HCT116 (cell line): ENCODE data around the gene CX3CR1. TPM values are rescaled to one million over a fixed set of nuclear protein-coding genes. Genes with fewer than 3 reads are reported as not detected.

Experiments used
- ATAC-seq: fragments of 200-7000 bp; cut with Tn5 transposase; 2 replicates; pipeline ENCODE4 v1.9.1; 2020; ENCODE audit warnings: mild to moderate bottlenecking, moderate library complexity
- BruUV-seq: library from RNA; stranded (reverse); fragments of 400-500 nt; replicated peaks from 2 replicates; lab custom pipeline; 2021; lab: Mats Ljungman, UMichigan
- CTCF ChIA-PET: fragments of 300-600 bp; sonication (Branson Sonifier 250); formaldehyde crosslinking; loops from one replicate; lab custom pipeline; 2021; ENCODE audit warnings: antibody characterized with exemption; lab: Charles Lee
- POLR2A ChIA-PET: fragments of 300-600, 350-600 bp; sonication (Branson Sonifier 250); formaldehyde crosslinking; loops from one replicate; lab custom pipeline; 2021; ENCODE audit warnings: antibody characterized with exemption; lab: Charles Lee
- RAD21 ChIA-PET, 2 experiments: fragments of 300-600 bp; sonication (Branson Sonifier 250); formaldehyde crosslinking; loops; one replicate each; lab custom pipeline; 2023; ENCODE audit warnings: low total read pairs in 2 of 2; ENCODE audit not compliant: uncharacterized antibody in 2 of 2, unreplicated experiment in 2 of 2, low non-redundant PET in 1 of 2; lab: Charles Lee
- DNase-seq: peaks from one replicate; pipeline ENCODE4 v3.0.0-alpha.2; 2010; ENCODE audit warnings: low read depth, low spot score
- H2AFZ ChIP-seq: fragments of 200-600 bp; shearing (Covaris generic), sonication (generic); 2 replicates; pipeline ENCODE4 v1.6.1; 2017; ENCODE audit warnings: low read depth, mixed run types, mixed read lengths, antibody characterized with exemption, low read length; ENCODE audit not compliant: poor library complexity, severe bottlenecking
- H3K27ac ChIP-seq: 2 replicates; pipeline ENCODE4 v1.5.1; 2012; ENCODE audit warnings: low read depth, low read length
- H3K27me3 ChIP-seq: fragments of 200-600 bp; sonication (generic); 2 replicates; pipeline ENCODE4 v1.6.1; 2016; ENCODE audit warnings: mixed run types, low read length, mixed read lengths; ENCODE audit not compliant: insufficient read depth
- H3K36me3 ChIP-seq, 2 experiments: fragments of 200-500 bp in 1 of 2; fragments of 200-600 bp in 1 of 2; sonication (Bioruptor generic) in 1 of 2; sonication (generic) in 1 of 2; 2 replicates each; pipeline versions ENCODE4 v1.5.1 to v1.6.1; 2014 to 2016; ENCODE audit warnings: low read length in 2 of 2, inconsistent platforms in 1 of 2, mixed read lengths in 1 of 2, mixed run types in 1 of 2; ENCODE audit not compliant: insufficient read depth in 2 of 2, control insufficient read depth in 1 of 2
- H3K4me1 ChIP-seq, 2 experiments: fragments of 200-600 bp in 1 of 2; sonication (generic) in 1 of 2; 2 replicates each; pipeline versions ENCODE4 v1.5.1 to v1.6.1; 2012 to 2017; ENCODE audit warnings: low read length in 2 of 2, inconsistent platforms in 1 of 2, mild to moderate bottlenecking in 1 of 2, mixed read lengths in 1 of 2, mixed run types in 1 of 2, moderate library complexity in 1 of 2; ENCODE audit not compliant: insufficient read depth in 2 of 2, control insufficient read depth in 1 of 2
- H3K4me2 ChIP-seq: fragments of 200-600 bp; sonication (generic); 2 replicates; pipeline ENCODE4 v1.6.1; 2017; ENCODE audit warnings: mixed run types, low read length, mixed read lengths
- H3K4me3 ChIP-seq, 2 experiments: fragments of 200-600 bp in 1 of 2; sonication (generic) in 1 of 2; replicated peaks in 1 of 2; 2 replicates each; pipeline ENCODE4 v1.5.1; 2011 to 2016; ENCODE audit warnings: low read length in 2 of 2, control low read depth in 1 of 2, low read depth in 1 of 2, mild to moderate bottlenecking in 1 of 2, mixed read lengths in 1 of 2, mixed run types in 1 of 2
- H3K79me2 ChIP-seq: fragments of 200-600 bp; sonication (generic); 2 replicates; pipeline ENCODE4 v1.6.1; 2017; ENCODE audit warnings: mild to moderate bottlenecking, mixed run types, low read length, moderate library complexity, mixed read lengths; ENCODE audit not compliant: insufficient read depth
- H3K9ac ChIP-seq: fragments of 200-600 bp; sonication (generic); 2 replicates; pipeline ENCODE4 v1.6.1; 2016; ENCODE audit warnings: low read length, mixed read lengths
- H3K9me2 ChIP-seq: fragments of 200-600 bp; sonication (generic), shearing (Covaris generic); 2 replicates; pipeline ENCODE4 v1.6.1; 2017; ENCODE audit warnings: mixed run types, mild to moderate bottlenecking, moderate library complexity; ENCODE audit not compliant: insufficient read depth
- H3K9me3 ChIP-seq, 2 experiments: fragments of 200-500 bp in 1 of 2; fragments of 200-600 bp in 1 of 2; sonication (Bioruptor generic) in 1 of 2; sonication (generic) in 1 of 2; 2 replicates each; pipeline ENCODE4 v1.6.1; 2014 to 2017; ENCODE audit warnings: low read length in 2 of 2, mixed read lengths in 2 of 2, inconsistent platforms in 1 of 2, low read depth in 1 of 2, mild to moderate bottlenecking in 1 of 2, mixed run types in 1 of 2, moderate library complexity in 1 of 2; ENCODE audit not compliant: control insufficient read depth in 1 of 2, insufficient read depth in 1 of 2
- H4K20me1 ChIP-seq: fragments of 200-600 bp; sonication (generic), shearing (Covaris generic); 2 replicates; pipeline ENCODE4 v1.6.1; 2017; ENCODE audit warnings: mixed run types, mild to moderate bottlenecking, moderate library complexity; ENCODE audit not compliant: insufficient read depth
- CBX3 ChIP-seq: IDR thresholded peaks from 2 replicates; pipeline ENCODE4 v1.6.1; 2012; ENCODE audit warnings: low read depth
- CEBPB ChIP-seq: IDR thresholded peaks from 2 replicates; pipeline ENCODE4 v1.6.1; 2012; ENCODE audit warnings: low read depth
- CTCF ChIP-seq, 3 experiments: fragments of 200-600 bp in 1 of 3; sonication (generic) in 1 of 3; IDR thresholded peaks in 2 of 3; conservative IDR thresholded peaks in 1 of 3; 2 replicates each; pipeline ENCODE4 v1.5.1; 2012 to 2017; ENCODE audit warnings: low read depth in 2 of 3, low read length in 2 of 3, antibody characterized with exemption in 1 of 3, borderline replicate concordance in 1 of 3, control low read depth in 1 of 3, mild to moderate bottlenecking in 1 of 3, mixed read lengths in 1 of 3, mixed run types in 1 of 3, moderate library complexity in 1 of 3; ENCODE audit not compliant: insufficient read depth in 1 of 3
- EGR1 ChIP-seq: IDR thresholded peaks from 2 replicates; pipeline ENCODE4 v1.6.1; 2012; ENCODE audit warnings: low read depth
- ELF1 ChIP-seq: IDR thresholded peaks from 2 replicates; pipeline ENCODE4 v1.6.1; 2012; ENCODE audit warnings: low read depth, borderline replicate concordance
- EZH2 ChIP-seq: fragments of 200-600 bp; sonication (generic); IDR thresholded peaks from 2 replicates; pipeline ENCODE4 v1.6.1; 2017; ENCODE audit warnings: antibody characterized with exemption, mixed run types
- EZH2phosphoT487 ChIP-seq: fragments of 200-600 bp; IDR thresholded peaks from 2 replicates; pipeline ENCODE4 v1.6.1; 2018; ENCODE audit warnings: antibody characterized with exemption, borderline replicate concordance
- FOSL1 ChIP-seq: IDR thresholded peaks from 2 replicates; pipeline ENCODE4 v1.6.1; 2012; ENCODE audit warnings: low read depth
- JUND ChIP-seq: IDR thresholded peaks from 2 replicates; pipeline ENCODE4 v1.6.1; 2012
- POLR2A ChIP-seq: IDR thresholded peaks from 2 replicates; pipeline ENCODE4 v1.7.0; 2011; ENCODE audit warnings: borderline replicate concordance; ENCODE audit not compliant: insufficient read depth, insufficient read length; ENCODE audit errors: extremely low read depth
- POLR2AphosphoS5 ChIP-seq: IDR thresholded peaks from 2 replicates; pipeline ENCODE4 v1.6.1; 2011; ENCODE audit warnings: mild to moderate bottlenecking, low read depth, low read length, moderate library complexity
- RAD21 ChIP-seq: IDR thresholded peaks from 2 replicates; pipeline ENCODE4 v1.6.1; 2012; ENCODE audit warnings: low read depth, mild to moderate bottlenecking
- SIN3A ChIP-seq: IDR thresholded peaks from 2 replicates; pipeline ENCODE4 v1.6.1; 2012; ENCODE audit warnings: low read depth
- SP1 ChIP-seq: IDR thresholded peaks from 2 replicates; pipeline ENCODE4 v1.6.1; 2012; ENCODE audit warnings: low read depth
- TCF7L2 ChIP-seq: IDR thresholded peaks from 2 replicates; pipeline ENCODE4 v1.7.0; 2011; ENCODE audit warnings: borderline replicate concordance, inconsistent platforms; ENCODE audit not compliant: insufficient read depth, insufficient read length; ENCODE audit errors: extremely low read depth
- YY1 ChIP-seq: IDR thresholded peaks from 2 replicates; pipeline ENCODE4 v1.6.1; 2011; ENCODE audit warnings: low read length, low read depth, moderate library complexity, mild to moderate bottlenecking; ENCODE audit not compliant: insufficient replicate concordance; ENCODE audit errors: extremely low read depth
- ZFX ChIP-seq: fragments of 450-650 bp; IDR thresholded peaks from 2 replicates; pipeline ENCODE4 v1.6.1; 2017
- intact Hi-C: fragments of 100-400 bp; cut with micrococcal nuclease; formaldehyde crosslinking; loops from 2 replicates; pipeline ENCODE4 v1.10.0; 2022
- total RNA-seq: library from RNA; stranded (reverse); gene quantifications from one replicate; pipeline ENCODE4 v1.2.1, GENCODE V29; 2021; ENCODE audit not compliant: unreplicated experiment
- TF ChIP-seq, protein P1 (sequence below): IDR thresholded peaks from 2 replicates; pipeline ENCODE4 v1.6.1; 2012
- TF ChIP-seq, protein P2 (sequence below): IDR thresholded peaks from 2 replicates; pipeline ENCODE4 v1.6.1; 2012
- TF ChIP-seq, protein P3 (sequence below): IDR thresholded peaks from 2 replicates; pipeline ENCODE4 v1.6.1; 2012; ENCODE audit warnings: low read depth

CX3CR1 gene
- total RNA-seq, 1 experiment from 2014 or later = 0.10 TPM

- no peaks in the 10 kb centered on the region for H3K36me3 ChIP-seq
- DNase-seq = no peak
- peaks cover 23% of the 10 kb centered on the region for H3K27me3 ChIP-seq
- no peaks in the 10 kb centered on the region for H3K79me2 ChIP-seq
- CTCF ChIA-PET = no interaction called here
- no peaks in the 10 kb centered on the region for H4K20me1 ChIP-seq
- H3K4me3 ChIP-seq = no peak overlapping the region
- no peaks in the 10 kb centered on the region for H3K9me3 ChIP-seq
- intact Hi-C loops = no loop called here
- no TSS peak for BruUV-seq
- RAD21 ChIA-PET = no interaction called here
- no peak for ATAC-seq
- H3K4me2 ChIP-seq = no peak overlapping the region
- H3K4me1 ChIP-seq = no peaks in the 10 kb centered on the region
- no peak overlapping the region for H3K27ac ChIP-seq
- no peak overlapping the region for H3K9ac ChIP-seq
- H3K9me2 ChIP-seq = no peaks in the 10 kb centered on the region
- POLR2A ChIA-PET = no interaction called here
- TF ChIP-seq JUND (no peak), CEBPB (no peak), SP1 (no peak), EZH2 (no peak), POLR2AphosphoS5 (no peak), ELF1 (no peak), CTCF (IDR thresholded peaks at IDR 0.05 in 2 of 3, conservative IDR thresholded peaks at IDR 0.05 in 1 of 3; ENCODE audit: borderline replicate concordance in 1 of 3, insufficient read depth in 1 of 3, low read depth in 2 of 3, low read length in 2 of 3) (no peak), POLR2A (no peak), SIN3A (no peak), ZFX (no peak), RAD21 (no peak), EZH2phosphoT487 (no peak), FOSL1 (no peak), EGR1 (no peak), CBX3 (no peak), TCF7L2 (no peak), YY1 (no peak)
- TF ChIP-seq, protein P1, sequence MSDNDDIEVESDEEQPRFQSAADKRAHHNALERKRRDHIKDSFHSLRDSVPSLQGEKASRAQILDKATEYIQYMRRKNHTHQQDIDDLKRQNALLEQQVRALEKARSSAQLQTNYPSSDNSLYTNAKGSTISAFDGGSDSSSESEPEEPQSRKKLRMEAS = no peak
- TF ChIP-seq, protein P2, sequence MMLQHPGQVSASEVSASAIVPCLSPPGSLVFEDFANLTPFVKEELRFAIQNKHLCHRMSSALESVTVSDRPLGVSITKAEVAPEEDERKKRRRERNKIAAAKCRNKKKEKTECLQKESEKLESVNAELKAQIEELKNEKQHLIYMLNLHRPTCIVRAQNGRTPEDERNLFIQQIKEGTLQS = no peak
- TF ChIP-seq, protein P3, sequence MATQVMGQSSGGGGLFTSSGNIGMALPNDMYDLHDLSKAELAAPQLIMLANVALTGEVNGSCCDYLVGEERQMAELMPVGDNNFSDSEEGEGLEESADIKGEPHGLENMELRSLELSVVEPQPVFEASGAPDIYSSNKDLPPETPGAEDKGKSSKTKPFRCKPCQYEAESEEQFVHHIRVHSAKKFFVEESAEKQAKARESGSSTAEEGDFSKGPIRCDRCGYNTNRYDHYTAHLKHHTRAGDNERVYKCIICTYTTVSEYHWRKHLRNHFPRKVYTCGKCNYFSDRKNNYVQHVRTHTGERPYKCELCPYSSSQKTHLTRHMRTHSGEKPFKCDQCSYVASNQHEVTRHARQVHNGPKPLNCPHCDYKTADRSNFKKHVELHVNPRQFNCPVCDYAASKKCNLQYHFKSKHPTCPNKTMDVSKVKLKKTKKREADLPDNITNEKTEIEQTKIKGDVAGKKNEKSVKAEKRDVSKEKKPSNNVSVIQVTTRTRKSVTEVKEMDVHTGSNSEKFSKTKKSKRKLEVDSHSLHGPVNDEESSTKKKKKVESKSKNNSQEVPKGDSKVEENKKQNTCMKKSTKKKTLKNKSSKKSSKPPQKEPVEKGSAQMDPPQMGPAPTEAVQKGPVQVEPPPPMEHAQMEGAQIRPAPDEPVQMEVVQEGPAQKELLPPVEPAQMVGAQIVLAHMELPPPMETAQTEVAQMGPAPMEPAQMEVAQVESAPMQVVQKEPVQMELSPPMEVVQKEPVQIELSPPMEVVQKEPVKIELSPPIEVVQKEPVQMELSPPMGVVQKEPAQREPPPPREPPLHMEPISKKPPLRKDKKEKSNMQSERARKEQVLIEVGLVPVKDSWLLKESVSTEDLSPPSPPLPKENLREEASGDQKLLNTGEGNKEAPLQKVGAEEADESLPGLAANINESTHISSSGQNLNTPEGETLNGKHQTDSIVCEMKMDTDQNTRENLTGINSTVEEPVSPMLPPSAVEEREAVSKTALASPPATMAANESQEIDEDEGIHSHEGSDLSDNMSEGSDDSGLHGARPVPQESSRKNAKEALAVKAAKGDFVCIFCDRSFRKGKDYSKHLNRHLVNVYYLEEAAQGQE = no peak
- H2AFZ ChIP-seq = no peak overlapping the region
Observed at GRCh38 chr3:39268549-39268900, 11.3 kb downstream of the CX3CR1 start.
